ENCODE measurements around the gene PHF14.

GRCh38 chr7:11185179-11185815 is 211.6 kb downstream of the PHF14 start:
- TF ChIP-seq EZH2 (optimal IDR thresholded peaks at IDR 0.05; ENCODE audit: low read depth, low read length) (no peak), CTCF (IDR thresholded peaks at IDR 0.05; ENCODE audit: low read length) (no peak), EZH2phosphoT487 (IDR thresholded peaks at IDR 0.05; ENCODE audit: low read length) (no peak)

Measured in MM.1S (cell line).